HG03060 (cell line): ENCODE data around the gene NTF3.

Source experiments
- ATAC-seq: cut with Tn5 transposase; IDR thresholded peaks from one replicate; pipeline ENCODE4 v1.9.1; 2021; ENCODE audit warnings: low read depth, moderate number of reproducible peaks; ENCODE audit not compliant: unreplicated experiment

NTF3 gene

GRCh38 chr12:5432011-5432400, at the start of gene NTF3:
Gene NTF3, plus strand, starts transcription at chr12:5432108. Its CDS starts 217 bp downstream, at chr12:5432325.
- no peak for ATAC-seq

- no peak for ATAC-seq
Observed at GRCh38 chr12:5384015-5384414, 47.9 kb upstream of the NTF3 start.

- no peak for ATAC-seq
Observed at GRCh38 chr12:5388581-5389535, 43.0 kb upstream of the NTF3 start.

GRCh38 chr12:5390174-5390799, 41.6 kb upstream of the NTF3 start:
- ATAC-seq, result no peak

- no peak for ATAC-seq
Observed at GRCh38 chr12:5391653-5392052, 40.3 kb upstream of the NTF3 start.

- ATAC-seq, result no peak
Observed at GRCh38 chr12:5392961-5393360, 38.9 kb upstream of the NTF3 start.

- ATAC-seq, result no peak
Observed at GRCh38 chr12:5395443-5396271, 36.3 kb upstream of the NTF3 start.

GRCh38 chr12:5396541-5396940, 35.4 kb upstream of the NTF3 start:
- no peak for ATAC-seq

GRCh38 chr12:5399266-5399665, 32.6 kb upstream of the NTF3 start:
- no peak for ATAC-seq

GRCh38 chr12:5402009-5402935, 29.6 kb upstream of the NTF3 start:
- no peak for ATAC-seq

GRCh38 chr12:5403411-5403810, 28.5 kb upstream of the NTF3 start:
- no peak for ATAC-seq

GRCh38 chr12:5407034-5407856, 24.7 kb upstream of the NTF3 start:
- ATAC-seq, result no peak

GRCh38 chr12:5409619-5410018, 22.3 kb upstream of the NTF3 start:
- ATAC-seq, result no peak

- ATAC-seq, result no peak
Observed at GRCh38 chr12:5416571-5416970, 15.3 kb upstream of the NTF3 start.

GRCh38 chr12:5417500-5417899, 14.4 kb upstream of the NTF3 start:
- no peak for ATAC-seq

GRCh38 chr12:5428332-5429221, 3.3 kb upstream of the NTF3 start:
- no peak for ATAC-seq

- ATAC-seq, result no peak
Observed at GRCh38 chr12:5429741-5430557, 2.0 kb upstream of the NTF3 start.
